Vagina (tissue), 2 donors: ENCODE data around the gene NFS1. TPM values are rescaled to one million over a fixed set of nuclear protein-coding genes. Genes with fewer than 3 reads are reported as not detected.

Experiments used
- DNase-seq, 2 donors: peaks; one replicate each; pipeline ENCODE4 v3.0.0-alpha.2; 2017; ENCODE audit errors: extremely low spot score in 2 of 2
- H3K27ac ChIP-seq: fragments of 200-600 bp; sonication (generic); one replicate; pipeline ENCODE4 v1.5.1; 2019
- H3K27me3 ChIP-seq: fragments of 200-600 bp; sonication (generic); one replicate; pipeline ENCODE4 v1.5.1; 2019
- H3K36me3 ChIP-seq, 2 donors: fragments of 200-600 bp; sonication (generic); one replicate each; pipeline ENCODE4 v1.5.1; 2017 to 2019
- H3K4me1 ChIP-seq: fragments of 200-600 bp; sonication (generic); one replicate; pipeline ENCODE4 v1.5.1; 2019
- H3K4me3 ChIP-seq, 2 donors: fragments of 200-600 bp; sonication (generic); 1 replicate in 1 of 2; 2 replicates in 1 of 2; pipeline ENCODE4 v1.5.1; 2016 to 2019
- H3K9me3 ChIP-seq: fragments of 200-600 bp; sonication (generic); one replicate; pipeline ENCODE4 v1.5.1; 2019
- CTCF ChIP-seq, 3 experiments: fragments of 450-650 bp in 2 of 3; fragments of 200-600 bp in 1 of 3; sonication (generic) in 1 of 3; IDR thresholded peaks; one replicate each; pipeline ENCODE4 v1.5.1; 2017 to 2019; ENCODE audit warnings: antibody characterized with exemption in 3 of 3, mild to moderate bottlenecking in 2 of 3, moderate library complexity in 2 of 3
- POLR2A ChIP-seq, 2 donors: fragments of 450-650 bp; IDR thresholded peaks; one replicate each; pipeline ENCODE4 v1.6.1; 2017; ENCODE audit warnings: antibody characterized with exemption in 2 of 2, mild to moderate bottlenecking in 2 of 2, moderate library complexity in 2 of 2
- POLR2AphosphoS5 ChIP-seq, 2 donors: sonication (generic); formaldehyde crosslinking; IDR thresholded peaks; one replicate each; pipeline ENCODE4 v1.9.0; 2017; ENCODE audit warnings: antibody characterized with exemption in 2 of 2, mild to moderate bottlenecking in 2 of 2, low read depth in 1 of 2; ENCODE audit not compliant: insufficient read depth in 1 of 2
- intact Hi-C: fragments of 100-400 bp; cut with DNase I; formaldehyde crosslinking; loops from one replicate; pipeline ENCODE4 v1.15.1; 2023
- total RNA-seq: library from RNA; depleted of rRNA; stranded (reverse); fragments of >200 nt; gene quantifications from one replicate; pipeline ENCODE4 v1.2.3, GENCODE V29; 2016

Gene NFS1
- total RNA-seq, 1 donor from 2014 or later, result 15.2 TPM

- Histone ChIP-seq H3K36me3 (no peaks in the 10 kb centered on the region), H3K4me1 (peaks cover 18% of the 10 kb centered on the region), H3K9me3 (no peaks in the 10 kb centered on the region), H3K4me3 (no peak overlapping the region), H3K27me3 (no peaks in the 10 kb centered on the region), H3K27ac (no peak overlapping the region)
- TF ChIP-seq CTCF (IDR thresholded peaks at IDR 0.05), result no peak
- no peak for TF ChIP-seq POLR2AphosphoS5 (IDR thresholded peaks at IDR 0.05; ENCODE audit: insufficient read depth in 1 of 2, low read depth in 1 of 2)
- TF ChIP-seq POLR2A (IDR thresholded peaks at IDR 0.05), result no peak
- intact Hi-C loops, result no loop called here
- DNase-seq, result no peak
These were observed 56.1 kb downstream of the NFS1 start for GRCh38 chr20:35643045-35643444.

- no peaks in the 10 kb centered on the region for H3K27me3 ChIP-seq
- H3K9me3 ChIP-seq, result no peaks in the 10 kb centered on the region
- no peak overlapping the region for H3K27ac ChIP-seq
- H3K4me1 ChIP-seq, result peaks cover 18% of the 10 kb centered on the region
- no peak overlapping the region for H3K4me3 ChIP-seq
- no peak for DNase-seq
- TF ChIP-seq POLR2AphosphoS5 (IDR thresholded peaks at IDR 0.05; ENCODE audit: insufficient read depth in 1 of 2, low read depth in 1 of 2), result no peak
- TF ChIP-seq POLR2A (IDR thresholded peaks at IDR 0.05), result no peak
- TF ChIP-seq CTCF (IDR thresholded peaks at IDR 0.05), result no peak
- H3K36me3 ChIP-seq, result no peaks in the 10 kb centered on the region
- intact Hi-C loops, result no loop called here
These were observed 57.4 kb downstream of the NFS1 start for GRCh38 chr20:35641743-35642142.

GRCh38 chr20:35640724-35641123, 58.4 kb downstream of the NFS1 start:
- TF ChIP-seq CTCF (IDR thresholded peaks at IDR 0.05), result no peak
- TF ChIP-seq POLR2AphosphoS5 (IDR thresholded peaks at IDR 0.05; ENCODE audit: insufficient read depth in 1 of 2, low read depth in 1 of 2), result no peak
- no peak for TF ChIP-seq POLR2A (IDR thresholded peaks at IDR 0.05)
- Histone ChIP-seq H3K9me3 (no peaks in the 10 kb centered on the region), H3K27me3 (no peaks in the 10 kb centered on the region), H3K4me1 (peaks cover 18% of the 10 kb centered on the region), H3K27ac (no peak overlapping the region), H3K36me3 (no peaks in the 10 kb centered on the region), H3K4me3 (no peak overlapping the region)
- intact Hi-C loops, result no loop called here
- no peak for DNase-seq

- Histone ChIP-seq H3K4me1 (peaks cover 17% of the 10 kb centered on the region), H3K9me3 (no peaks in the 10 kb centered on the region), H3K36me3 (no peaks in the 10 kb centered on the region), H3K27me3 (no peaks in the 10 kb centered on the region), H3K27ac (no peak overlapping the region), H3K4me3 (no peak overlapping the region)
- DNase-seq, result no peak
- intact Hi-C loops, result no loop called here
- TF ChIP-seq POLR2A (IDR thresholded peaks at IDR 0.05) (no peak), POLR2AphosphoS5 (IDR thresholded peaks at IDR 0.05; ENCODE audit: insufficient read depth in 1 of 2, low read depth in 1 of 2) (no peak), CTCF (IDR thresholded peaks at IDR 0.05) (no peak)
These were observed 60.4 kb downstream of the NFS1 start for GRCh38 chr20:35638751-35639150.

GRCh38 chr20:35637276-35637675, 61.9 kb downstream of the NFS1 start:
- DNase-seq, result no peak
- Histone ChIP-seq H3K36me3 (no peaks in the 10 kb centered on the region), H3K9me3 (no peaks in the 10 kb centered on the region), H3K27me3 (no peaks in the 10 kb centered on the region), H3K4me1 (peaks cover 6% of the 10 kb centered on the region), H3K27ac (no peak overlapping the region), H3K4me3 (no peak overlapping the region)
- TF ChIP-seq CTCF (IDR thresholded peaks at IDR 0.05) (no peak), POLR2AphosphoS5 (IDR thresholded peaks at IDR 0.05; ENCODE audit: insufficient read depth in 1 of 2, low read depth in 1 of 2) (no peak), POLR2A (IDR thresholded peaks at IDR 0.05) (no peak)
- intact Hi-C loops, result no loop called here
